ENCODE results near the gene DMXL1. TPM values are rescaled to one million over a fixed set of nuclear protein-coding genes. Genes with fewer than 3 reads are reported as not detected.
A peak's percentile ranks its signal among the peaks of the same experiment; 100 is the strongest.

Gene DMXL1
- 10 to 100 TPM; 50.6 to 54.3 (median 52.0) TPM for polyA plus RNA-seq (ENCODE audit: insufficient read length in 3 of 3)

GRCh38 chr5:119070828-119071560, at the start of gene DMXL1:
Gene DMXL1 (plus strand): TSS chr5:119071087. CDS start chr5:119071570, 483 bp downstream.
- peak; percentile 97 to 99 (median 99) for DNase-seq (ENCODE audit: low read depth in 3 of 3, low spot score in 2 of 3)

GRCh38 chr5:119021149-119021732, 49.6 kb upstream of the DMXL1 start:
- no peak for DNase-seq (ENCODE audit: low read depth in 3 of 3, low spot score in 2 of 3)

GRCh38 chr5:119022017-119022745, 48.7 kb upstream of the DMXL1 start:
- no peak for DNase-seq (ENCODE audit: low read depth in 3 of 3, low spot score in 2 of 3)

GRCh38 chr5:119022773-119023172, 48.1 kb upstream of the DMXL1 start:
- DNase-seq (ENCODE audit: low read depth in 3 of 3, low spot score in 2 of 3) = no peak

GRCh38 chr5:119028575-119028974, 42.3 kb upstream of the DMXL1 start:
- DNase-seq (ENCODE audit: low read depth in 3 of 3, low spot score in 2 of 3) = no peak

GRCh38 chr5:119031011-119031886, 39.6 kb upstream of the DMXL1 start:
- no peak for DNase-seq (ENCODE audit: low read depth in 3 of 3, low spot score in 2 of 3)

- no peak for DNase-seq (ENCODE audit: low read depth in 3 of 3, low spot score in 2 of 3)
These were observed 39.0 kb upstream of the DMXL1 start for GRCh38 chr5:119031905-119032304.

- no peak for DNase-seq (ENCODE audit: low read depth in 3 of 3, low spot score in 2 of 3)
These were observed 38.2 kb upstream of the DMXL1 start for GRCh38 chr5:119032656-119033055.

GRCh38 chr5:119033135-119033534, 37.8 kb upstream of the DMXL1 start:
- no peak for DNase-seq (ENCODE audit: low read depth in 3 of 3, low spot score in 2 of 3)

GRCh38 chr5:119036101-119036762, 34.7 kb upstream of the DMXL1 start:
- no peak for DNase-seq (ENCODE audit: low read depth in 3 of 3, low spot score in 2 of 3)

GRCh38 chr5:119037496-119038215, 33.2 kb upstream of the DMXL1 start:
- DNase-seq (ENCODE audit: low read depth in 3 of 3, low spot score in 2 of 3) = no peak

GRCh38 chr5:119048246-119048645, 22.6 kb upstream of the DMXL1 start:
- DNase-seq (ENCODE audit: low read depth in 3 of 3, low spot score in 2 of 3) = no peak

GRCh38 chr5:119049824-119050449, 20.9 kb upstream of the DMXL1 start:
- DNase-seq (ENCODE audit: low read depth in 3 of 3, low spot score in 2 of 3) = no peak

- no peak for DNase-seq (ENCODE audit: low read depth in 3 of 3, low spot score in 2 of 3)
These were observed 16.8 kb upstream of the DMXL1 start for GRCh38 chr5:119054101-119054500.

GRCh38 chr5:119055294-119055693, 15.6 kb upstream of the DMXL1 start:
- no peak for DNase-seq (ENCODE audit: low read depth in 3 of 3, low spot score in 2 of 3)

- DNase-seq (ENCODE audit: low read depth in 3 of 3, low spot score in 2 of 3) = no peak
These were observed 11.8 kb upstream of the DMXL1 start for GRCh38 chr5:119058979-119059529.

- DNase-seq (ENCODE audit: low read depth in 3 of 3, low spot score in 2 of 3) = no peak
These were observed 11.1 kb upstream of the DMXL1 start for GRCh38 chr5:119059740-119060255.

- no peak for DNase-seq (ENCODE audit: low read depth in 3 of 3, low spot score in 2 of 3)
These were observed 7.1 kb upstream of the DMXL1 start for GRCh38 chr5:119063579-119064379.

Measured in right renal cortex interstitium (tissue), 3 donors.